IMR-90 (cell line): Measurements from ENCODE around the gene SECTM1. TPM values are rescaled to one million over a fixed set of nuclear protein-coding genes. Genes with fewer than 3 reads are reported as not detected.
A peak's percentile ranks its signal among the peaks of the same experiment; 100 is the strongest.

Source experiments
- ATAC-seq: fragments of 200-7000 bp; cut with Tn5 transposase; 2 replicates; pipeline ENCODE4 v1.9.1; 2020; ENCODE audit warnings: low read depth, mild to moderate bottlenecking, moderate library complexity
- BruUV-seq: library from RNA; stranded (reverse); fragments of 400-500 nt; replicated peaks from 2 replicates; lab custom pipeline; 2021; lab: Mats Ljungman, UMichigan
- CTCF ChIA-PET: fragments of 300-600 bp; formaldehyde crosslinking; extraction: SDS; loops from one replicate; lab custom pipeline; 2021; ENCODE audit warnings: antibody characterized with exemption; lab: Yijun Ruan, JAX
- POLR2A ChIA-PET: fragments of 300-600 bp; sonication (Branson Sonifier 250); formaldehyde crosslinking; loops from one replicate; lab custom pipeline; 2022; ENCODE audit warnings: antibody characterized with exemption; ENCODE audit not compliant: unreplicated experiment; lab: Charles Lee
- DNase-seq: peaks from one replicate; pipeline ENCODE4 v3.0.0; 2013
- H2AFZ ChIP-seq: replicated peaks from 2 replicates; pipeline ENCODE3; 2013; ENCODE audit warnings: low read length, mild to moderate bottlenecking; ENCODE audit not compliant: poor library complexity
- H2AK5ac ChIP-seq: 2 replicates; pipeline ENCODE4 v1.6.1; 2013; ENCODE audit warnings: low read depth, low read length, inconsistent platforms
- H2AK9ac ChIP-seq: replicated peaks from 2 replicates; pipeline ENCODE3; 2013; ENCODE audit warnings: mild to moderate bottlenecking, low read depth, low read length, moderate library complexity; ENCODE audit not compliant: poor library complexity
- H2BK120ac ChIP-seq: 2 replicates; pipeline ENCODE4 v1.6.1; 2013; ENCODE audit warnings: low read depth, low read length, inconsistent platforms
- H2BK15ac ChIP-seq: 3 replicates; pipeline ENCODE4 v1.6.1; 2013; ENCODE audit warnings: low read depth, low read length, inconsistent platforms
- H2BK20ac ChIP-seq: 2 replicates; pipeline ENCODE4 v1.6.1; 2013; ENCODE audit warnings: low read depth, mild to moderate bottlenecking, inconsistent platforms, low read length, moderate library complexity
- H2BK5ac ChIP-seq: 2 replicates; pipeline ENCODE4 v1.6.1; 2013; ENCODE audit warnings: mild to moderate bottlenecking, low read depth, low read length, inconsistent platforms; ENCODE audit not compliant: poor library complexity, severe bottlenecking
- H3K14ac ChIP-seq: replicated peaks from 2 replicates; pipeline ENCODE4 v1.6.1; 2013; ENCODE audit warnings: low read depth, low read length, inconsistent platforms
- H3K18ac ChIP-seq: 2 replicates; pipeline ENCODE4 v1.6.1; 2013; ENCODE audit warnings: low read depth, low read length, control low read depth
- H3K23ac ChIP-seq: 2 replicates; pipeline ENCODE4 v1.6.1; 2013; ENCODE audit warnings: low read depth, low read length, inconsistent platforms
- H3K27ac ChIP-seq: 2 replicates; pipeline ENCODE4 v1.5.1; 2013; ENCODE audit warnings: mild to moderate bottlenecking, control low read depth, low read length; ENCODE audit not compliant: insufficient read depth
- H3K27me3 ChIP-seq: 2 replicates; pipeline ENCODE4 v1.6.1; 2013; ENCODE audit warnings: low read length; ENCODE audit not compliant: control insufficient read depth, insufficient read depth
- H3K36me3 ChIP-seq: 2 replicates; pipeline ENCODE4 v1.6.1; 2013; ENCODE audit warnings: low read length, mixed read lengths; ENCODE audit not compliant: control insufficient read depth, insufficient read depth
- H3K4ac ChIP-seq: 2 replicates; pipeline ENCODE4 v1.6.1; 2013; ENCODE audit warnings: low read depth, low read length, inconsistent platforms
- H3K4me1 ChIP-seq: 2 replicates; pipeline ENCODE4 v1.6.1; 2013; ENCODE audit warnings: low read length, mixed read lengths; ENCODE audit not compliant: control insufficient read depth, insufficient read depth
- H3K4me2 ChIP-seq: 2 replicates; pipeline ENCODE4 v1.6.1; 2013; ENCODE audit warnings: low read depth, mild to moderate bottlenecking, control low read depth, low read length, moderate library complexity
- H3K4me3 ChIP-seq: 2 replicates; pipeline ENCODE4 v1.5.1; 2013; ENCODE audit warnings: low read depth, mild to moderate bottlenecking, control low read depth, low read length, moderate library complexity; ENCODE audit not compliant: insufficient read depth
- H3K56ac ChIP-seq: 2 replicates; pipeline ENCODE4 v1.6.1; 2013; ENCODE audit warnings: low read length, inconsistent platforms; ENCODE audit not compliant: insufficient read depth; ENCODE audit errors: extremely low read depth
- H3K79me1 ChIP-seq, 2 experiments: 2 replicates each; pipeline ENCODE4 v1.6.1; 2013; ENCODE audit warnings: low read length in 2 of 2, inconsistent platforms in 1 of 2, low read depth in 1 of 2
- H3K9ac ChIP-seq: 2 replicates; pipeline ENCODE4 v1.6.1; 2013; ENCODE audit warnings: low read depth, low read length, control low read depth
- H3K9me1 ChIP-seq: 2 replicates; pipeline ENCODE4 v1.6.1; 2013; ENCODE audit warnings: low read length, inconsistent platforms; ENCODE audit not compliant: insufficient read depth
- H3K9me3 ChIP-seq: 2 replicates; pipeline ENCODE4 v1.6.1; 2013; ENCODE audit warnings: low read length; ENCODE audit not compliant: control insufficient read depth, insufficient read depth
- H4K20me1 ChIP-seq: 2 replicates; pipeline ENCODE4 v1.6.1; 2013; ENCODE audit warnings: low read length, inconsistent platforms; ENCODE audit not compliant: insufficient read depth
- H4K5ac ChIP-seq: 2 replicates; pipeline ENCODE4 v1.6.1; 2013; ENCODE audit warnings: mild to moderate bottlenecking, low read depth, low read length, control low read depth
- H4K8ac ChIP-seq, 2 experiments: 2 replicates each; pipeline ENCODE4 v1.6.1; 2013; ENCODE audit warnings: low read depth in 2 of 2, low read length in 2 of 2, control low read depth in 1 of 2, inconsistent platforms in 1 of 2
- H4K91ac ChIP-seq: 2 replicates; pipeline ENCODE4 v1.6.1; 2013; ENCODE audit warnings: low read depth, low read length, inconsistent platforms; ENCODE audit not compliant: insufficient read depth
- CEBPB ChIP-seq: IDR thresholded peaks from 2 replicates; pipeline ENCODE4 v1.6.1; 2012; ENCODE audit warnings: low read depth, low read length, improper control_type of control experiment
- MAFK ChIP-seq: IDR thresholded peaks from 2 replicates; pipeline ENCODE4 v1.6.1; 2012; ENCODE audit warnings: low read depth, low read length, improper control_type of control experiment
- WGBS, 2 experiments: methylation state at CpG; one replicate each; pipeline versions ENCODE4 v1.1.5 to v1.1.7; 2013; ENCODE audit warnings: missing lambda C conversion rate in 2 of 2; ENCODE audit not compliant: insufficient read length in 1 of 2; ENCODE audit errors: extremely low coverage in 2 of 2; 5-methylcytosine and 5-hydroxymethylcytosine counted together
- dilution Hi-C: fragments of 300-500 bp; cut with HindIII; formaldehyde crosslinking; loops from one replicate; pipeline ENCODE4 v1.14.3; 2018; ENCODE audit warnings: low sequenced_read_pairs; ENCODE audit not compliant: unreplicated experiment
- in situ Hi-C: fragments of 300-500 bp; cut with MboI; formaldehyde crosslinking; loops from 3 replicates; pipeline ENCODE4 v1.14.3; 2019; ENCODE audit warnings: low sequenced_read_pairs, inconsistent platforms, mixed read lengths
- intact Hi-C: fragments of 100-400 bp; cut with micrococcal nuclease; formaldehyde crosslinking; loops from 2 replicates; pipeline ENCODE4 v1.10.0; 2022
- polyA plus RNA-seq, 3 experiments: library from polyadenylated mRNA; depleted of rRNA; stranded (reverse); fragments of >200 nt; gene quantifications; 2 replicates each; pipeline ENCODE4 v1.2.3, GENCODE V29; 2012; ENCODE audit warnings: low replicate concordance in 1 of 3
- total RNA-seq: library from RNA; depleted of rRNA; stranded (reverse); fragments of >200 nt; gene quantifications from 2 replicates; pipeline ENCODE4 v1.2.3, GENCODE V29; 2012

The SECTM1 gene
- total and polyA plus RNA-seq, 2 of the 4 experiments (the other 2 are of a cell fraction), result 2.3 to 4.4 TPM

- TF ChIP-seq CEBPB (peak; percentile 18; the same call in 1 of the 2 replicates), MAFK (no peak)
- Histone ChIP-seq H4K20me1 (no peaks in the 10 kb centered on the region), H3K4me2 (no peak overlapping the region), H3K14ac (no peak overlapping the region), H4K8ac (no peak overlapping the region), H2AK9ac (no peak overlapping the region), H3K56ac (no peak overlapping the region), H2BK5ac (no peak overlapping the region), H3K4me1 (peaks cover 20% of the 10 kb centered on the region), H3K9ac (no peak overlapping the region), H2BK120ac (no peak overlapping the region), H2BK15ac (no peak overlapping the region), H3K27ac (no peak overlapping the region), H3K27me3 (no peaks in the 10 kb centered on the region), H3K18ac (no peak overlapping the region), H2BK20ac (no peak overlapping the region), H3K9me3 (no peaks in the 10 kb centered on the region), H3K4me3 (no peak overlapping the region), H4K5ac (no peak overlapping the region), H3K4ac (no peak overlapping the region), H2AFZ (no peak overlapping the region), H3K9me1 (peaks cover 20% of the 10 kb centered on the region), H3K23ac (no peak overlapping the region), H4K91ac (no peak overlapping the region), H2AK5ac (no peak overlapping the region), H3K79me1 (peaks cover 0 to 4% of the 10 kb centered on the region in 2 experiments; a peak in 1 of 4 replicates), H3K36me3 (no peaks in the 10 kb centered on the region; the same call in 1 of the 2 replicates)
- DNase-seq (no peak), ATAC-seq (no peak)
- ChIA-PET CTCF (interaction anchor here (0.6 kb wide), 1 partner anchor 113 kb away, joined by 3 read pairs; no protein-coding TSS in a partner anchor), POLR2A (no interaction called here)
- in situ Hi-C loops, result no loop called here
- dilution Hi-C loops, result no loop called here
- intact Hi-C loops, result no loop called here
- WGBS, 2 experiments, result no CpG with 5 or more reads among the region's 8 CpGs
- no TSS peak for BruUV-seq
Observed at GRCh38 chr17:82280537-82280936, 53.0 kb downstream of the SECTM1 start.
